GM19463 (cell line): ENCODE data around the gene MED16.
"Not testable (repeated sequence)": the region's sequence is repeated elsewhere in the genome, so short reads cannot be mapped to it uniquely, and the experiment has no call there.

Experiments used
- ATAC-seq: cut with Tn5 transposase; IDR thresholded peaks from one replicate; pipeline ENCODE4 v1.9.1; 2021; ENCODE audit warnings: mild to moderate bottlenecking, moderate library complexity; ENCODE audit not compliant: unreplicated experiment

MED16 gene

DNA sequence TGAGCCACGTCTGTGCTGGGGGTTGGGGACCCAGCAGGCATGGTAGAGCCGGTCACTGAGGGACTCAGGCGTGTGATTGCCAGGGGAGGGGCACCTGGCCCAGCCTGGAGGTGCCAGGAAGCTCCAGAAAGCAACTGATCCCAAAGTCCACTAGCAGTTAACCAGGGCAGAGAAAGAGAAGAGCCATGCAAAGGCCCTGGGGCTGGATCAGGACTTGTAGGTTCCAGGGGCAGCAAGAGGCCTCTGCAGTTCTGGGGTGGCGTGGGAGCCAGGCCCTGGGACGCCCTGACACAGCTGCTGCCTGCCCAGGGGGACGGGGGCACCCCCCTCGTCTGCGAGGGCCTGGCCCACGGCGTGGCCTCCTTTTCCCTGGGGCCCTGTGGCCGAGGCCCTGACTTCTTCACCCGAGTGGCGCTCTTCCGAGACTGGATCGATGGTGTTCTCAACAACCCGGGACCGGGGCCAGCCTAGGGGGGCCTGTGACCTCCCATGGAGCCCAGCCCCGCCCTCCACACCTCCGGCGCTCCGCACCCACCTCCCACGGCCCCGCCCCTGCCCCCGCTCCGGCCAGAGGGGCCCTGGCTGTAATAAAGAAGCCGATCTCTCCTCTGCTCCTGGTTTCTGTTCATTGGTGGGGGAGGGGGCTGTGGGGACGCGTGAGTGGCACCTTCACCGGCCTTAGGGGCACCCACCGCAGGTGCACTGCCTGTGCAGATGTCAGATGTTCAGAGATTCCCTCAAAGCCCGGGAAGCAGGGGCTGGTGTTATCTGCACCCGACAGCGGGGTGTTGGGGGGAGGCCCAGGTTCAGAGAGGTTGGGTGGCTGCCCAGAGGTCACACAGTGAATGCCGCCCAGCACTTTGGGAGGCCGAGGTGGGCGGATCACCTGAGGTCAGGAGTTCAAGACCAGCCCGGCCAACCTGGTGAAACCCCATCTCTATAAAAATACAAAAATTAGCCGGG lies 61.3 kb downstream of the MED16 start:
- ATAC-seq: no peak

DNA sequence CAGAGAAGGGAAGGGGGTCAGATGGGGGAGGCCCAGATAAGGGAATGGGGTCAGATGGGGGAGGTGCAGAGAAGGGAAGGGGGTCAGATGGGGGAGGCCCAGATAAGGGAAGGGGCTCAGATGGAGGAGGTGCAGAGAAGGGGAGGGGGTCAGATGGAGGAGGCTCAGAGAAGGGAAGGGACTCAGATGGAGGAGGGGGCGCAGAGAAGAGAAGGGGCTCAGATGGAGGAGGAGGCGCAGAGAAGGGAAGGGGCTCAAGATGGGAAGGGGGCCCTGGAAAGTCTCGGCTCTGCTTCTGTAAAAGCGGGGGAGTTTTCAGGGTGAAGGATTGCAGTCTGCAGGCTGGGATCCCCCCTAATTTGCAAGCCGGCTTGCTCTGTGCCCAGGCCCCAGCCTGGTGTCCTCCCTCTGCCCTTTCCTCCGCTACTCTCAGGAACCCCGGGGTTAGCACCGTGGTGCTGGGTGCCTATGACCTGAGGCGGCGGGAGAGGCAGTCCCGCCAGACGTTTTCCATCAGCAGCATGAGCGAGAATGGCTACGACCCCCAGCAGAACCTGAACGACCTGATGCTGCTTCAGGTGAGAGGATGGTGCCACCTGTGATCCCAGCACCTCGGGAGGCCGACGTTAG lies 63.7 kb downstream of the MED16 start:
- ATAC-seq: no peak

DNA sequence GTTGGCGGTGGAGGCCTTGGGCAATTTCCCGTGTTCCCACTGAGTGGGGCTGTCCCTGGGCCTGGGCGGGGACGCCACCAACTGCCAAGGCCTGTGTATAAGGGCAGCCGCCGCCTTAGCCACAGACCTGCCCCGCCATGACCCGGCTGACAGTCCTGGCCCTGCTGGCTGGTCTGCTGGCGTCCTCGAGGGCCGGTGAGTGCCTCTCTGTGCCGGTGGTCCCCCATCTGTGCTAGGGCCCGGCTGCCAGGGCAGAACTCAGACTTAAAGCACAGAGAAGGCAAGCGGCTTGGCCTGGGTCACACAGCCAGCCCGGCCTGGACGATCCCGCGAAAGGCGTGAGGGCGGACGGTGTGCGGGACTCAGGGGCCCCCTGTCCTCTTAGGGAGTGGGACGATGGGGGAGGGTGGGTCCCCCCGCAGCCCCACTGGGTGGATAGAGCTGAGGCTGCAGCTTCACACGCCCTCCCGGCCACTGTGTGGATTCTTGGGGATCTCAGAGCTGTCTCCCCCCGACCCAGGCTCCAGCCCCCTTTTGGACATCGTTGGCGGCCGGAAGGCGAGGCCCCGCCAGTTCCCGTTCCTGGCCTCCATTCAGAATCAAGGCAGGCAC lies 65.2 kb downstream of the MED16 start, which contains the start of gene AZU1:
TSS of gene AZU1 (plus strand) at position 128 of the 612 bp plus-strand sequence. CDS start at position 138, 10 bp downstream.
- ATAC-seq: no peak

DNA sequence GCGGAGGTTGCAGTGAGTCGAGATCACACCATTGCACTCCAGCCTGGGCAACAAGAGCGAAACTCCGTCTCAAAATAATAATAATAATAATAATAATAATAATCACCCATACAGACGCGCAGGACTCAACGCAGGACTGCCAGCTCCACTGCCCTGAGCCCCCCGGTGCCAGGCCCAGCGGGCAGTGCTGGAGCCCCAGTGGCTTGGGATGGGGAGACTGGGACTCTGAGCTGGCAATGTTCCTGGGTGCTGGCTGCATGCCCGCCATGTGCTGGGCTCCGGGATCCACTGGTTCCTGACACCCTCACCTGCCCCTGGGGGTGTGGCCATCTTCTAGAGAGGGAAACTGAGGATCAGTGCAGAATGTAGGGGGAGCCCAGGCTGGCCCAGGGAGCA lies 65.7 kb downstream of the MED16 start:
- ATAC-seq: no peak

DNA sequence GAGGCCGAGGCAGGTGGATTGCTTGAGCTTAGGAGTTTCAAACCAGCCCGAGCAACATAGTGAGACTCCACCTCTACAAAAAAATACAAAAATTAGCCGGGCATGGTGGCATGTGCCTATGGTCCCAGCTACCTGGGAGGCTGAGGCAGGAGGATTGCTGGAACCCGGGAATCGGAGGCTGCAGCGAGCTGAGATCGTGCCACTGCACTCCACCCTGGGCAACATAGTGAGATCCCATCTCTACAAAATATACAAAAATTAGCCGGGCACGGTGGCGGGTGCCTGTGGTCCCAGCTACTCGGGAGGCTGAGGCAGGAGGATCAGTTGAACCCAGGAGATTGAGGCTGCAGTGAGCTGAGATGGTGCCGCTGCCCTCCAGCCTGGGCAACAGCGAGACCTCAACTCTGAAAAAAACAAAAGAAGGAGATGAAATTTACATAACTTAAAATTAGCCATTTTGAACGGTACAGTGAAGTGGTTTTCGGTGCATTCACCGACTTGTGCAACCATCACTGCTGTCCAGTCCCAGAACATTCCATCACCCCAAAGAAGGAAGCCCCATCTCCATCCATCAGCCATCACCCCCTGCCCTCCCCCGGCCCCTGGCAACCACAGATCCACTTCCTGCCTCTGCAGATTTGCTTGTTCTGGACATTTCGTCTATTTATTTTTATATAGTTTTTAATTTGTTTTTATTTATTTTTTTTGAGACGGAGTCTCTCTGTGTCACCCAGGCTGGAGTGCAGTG lies 66.9 kb downstream of the MED16 start:
- no peak for ATAC-seq

DNA sequence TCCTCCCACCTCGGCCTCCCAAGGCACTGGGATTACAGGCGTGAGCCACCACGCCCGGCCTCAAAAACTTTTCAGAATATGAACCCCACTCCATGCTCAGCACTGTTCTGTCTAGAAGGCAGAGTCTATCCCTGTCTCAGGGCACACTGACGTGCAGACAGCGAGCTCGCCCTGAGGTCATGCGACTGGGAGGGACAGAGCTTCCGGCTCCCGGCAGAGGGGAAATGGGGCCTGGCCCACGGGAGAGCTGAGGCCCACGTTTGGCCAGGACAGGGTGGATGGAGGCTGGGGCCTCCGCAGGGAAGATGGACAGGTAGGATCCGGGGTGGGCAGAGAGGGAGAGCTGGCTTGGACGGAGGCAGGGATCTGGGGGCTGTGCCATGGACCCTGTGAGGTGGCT lies 68.1 kb downstream of the MED16 start:
- ATAC-seq: no peak

DNA sequence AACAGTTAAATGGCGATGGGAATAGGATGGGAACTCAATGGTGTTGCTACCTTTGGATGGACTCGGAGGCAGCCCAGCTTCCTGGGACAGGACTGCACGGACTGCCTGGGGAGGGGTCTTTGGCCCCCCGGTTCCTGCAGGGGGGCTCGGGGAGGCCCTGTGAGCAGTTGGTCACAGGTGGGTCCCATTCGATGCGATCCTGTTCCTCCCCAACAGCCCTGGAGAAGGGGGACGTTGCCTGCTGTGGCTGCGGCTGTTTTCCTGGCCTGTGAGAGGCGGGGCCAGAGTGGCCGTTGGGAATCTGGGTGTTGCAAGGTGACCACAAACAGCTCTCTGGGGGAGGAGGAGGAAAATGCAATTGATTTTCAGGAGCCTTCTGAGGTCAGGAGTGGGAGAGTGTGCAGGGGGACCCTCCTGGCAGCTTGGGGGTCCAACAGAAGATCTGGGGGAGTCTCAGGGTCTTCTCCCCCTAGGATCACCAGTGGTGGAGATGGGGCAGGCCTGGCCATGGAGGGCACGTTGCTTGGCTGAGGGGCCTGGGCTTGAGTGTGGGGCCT lies 69.3 kb downstream of the MED16 start:
- ATAC-seq: no peak

DNA sequence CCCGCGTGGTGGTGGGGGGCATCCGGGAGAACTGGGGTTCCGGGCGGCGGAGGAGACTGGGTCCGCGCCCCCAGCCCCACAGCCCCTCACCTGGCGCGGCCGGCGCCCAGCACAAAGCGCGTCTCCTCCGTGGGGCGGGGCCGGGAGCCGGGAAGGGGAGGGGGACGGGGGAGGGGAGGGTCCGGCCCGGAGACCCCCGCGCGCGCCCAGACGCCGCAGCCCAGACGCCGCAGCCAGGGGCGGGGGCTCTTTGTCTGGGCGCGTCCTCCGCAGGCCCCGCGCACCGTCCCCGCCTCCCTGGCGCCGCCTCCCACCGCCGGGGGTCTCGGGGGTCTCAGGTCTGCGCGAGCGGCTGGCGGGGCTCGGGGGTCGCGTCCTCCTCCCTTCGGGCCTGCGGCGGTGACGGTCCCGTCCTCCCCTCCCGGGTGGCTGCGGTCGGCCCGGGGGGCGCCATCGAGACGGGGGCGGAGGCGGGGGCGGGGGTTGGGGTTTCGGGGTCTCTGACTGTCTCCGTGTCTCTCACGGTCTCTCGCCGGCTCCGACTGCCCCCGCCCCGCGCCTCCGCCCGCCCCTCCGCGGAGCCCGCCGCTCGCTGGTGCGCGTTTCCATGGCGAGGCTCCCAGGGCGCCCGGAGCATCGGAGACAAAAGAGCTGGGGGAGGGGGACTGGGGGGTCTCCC lies 71.0 kb downstream of the MED16 start, which contains the start of gene PLPPR3:
TSS of gene PLPPR3 (minus strand) at position 131 of the 679 bp plus-strand sequence. CDS start 396 bp downstream, outside the sequence.
- ATAC-seq: no peak

DNA sequence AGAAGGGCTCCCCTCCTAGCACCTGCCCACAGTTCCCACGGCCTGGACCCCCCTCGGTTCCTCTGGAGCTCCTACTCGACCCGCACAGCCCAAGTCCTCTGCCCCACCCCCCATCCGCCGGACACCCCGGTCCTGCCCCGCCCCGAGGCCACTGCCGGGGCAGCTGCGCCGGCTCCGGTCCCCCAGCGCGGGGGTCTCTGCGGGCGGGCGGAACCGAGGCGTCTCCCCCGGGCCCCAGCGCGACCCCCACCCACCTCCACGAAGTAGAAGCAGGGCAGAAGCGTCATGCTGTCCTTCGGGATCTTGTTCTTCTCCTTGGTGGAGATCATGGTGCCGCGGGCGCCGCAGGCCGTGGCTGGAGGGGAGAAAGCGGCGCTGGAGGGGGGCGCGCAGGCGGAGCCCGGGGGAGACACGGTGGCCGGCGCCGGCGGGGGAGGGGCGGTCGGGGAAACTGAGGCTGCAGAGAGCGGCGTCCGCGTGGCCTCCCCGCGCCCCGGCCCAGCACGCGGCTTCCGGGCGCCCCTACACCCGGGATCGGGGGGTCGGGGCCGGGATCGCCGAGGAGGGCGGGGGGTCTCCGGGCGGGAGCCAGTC lies 71.7 kb downstream of the MED16 start:
- no peak for ATAC-seq

DNA sequence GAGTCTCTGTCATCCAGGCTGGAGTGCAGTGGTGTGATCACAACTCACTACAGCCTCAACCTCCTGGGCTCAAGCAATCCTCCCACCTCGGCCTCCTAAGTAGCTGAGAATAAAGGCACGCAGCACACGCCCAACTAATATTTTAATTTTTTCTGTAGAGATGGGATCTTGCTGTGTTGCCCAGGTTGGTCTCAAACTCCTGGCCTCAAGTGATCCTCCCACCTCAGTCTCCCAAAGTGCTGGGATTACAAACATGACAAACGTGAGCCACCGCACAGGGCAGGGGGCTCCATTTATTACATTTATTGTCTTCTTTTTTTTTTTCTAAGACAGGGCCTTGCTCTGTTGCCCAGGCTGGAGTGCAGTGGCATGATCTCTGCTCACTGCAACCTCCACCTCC lies 72.8 kb downstream of the MED16 start:
- not testable (repeated sequence) for ATAC-seq
